Measurements from ENCODE around the gene DNAI1.

Gene DNAI1

DNA sequence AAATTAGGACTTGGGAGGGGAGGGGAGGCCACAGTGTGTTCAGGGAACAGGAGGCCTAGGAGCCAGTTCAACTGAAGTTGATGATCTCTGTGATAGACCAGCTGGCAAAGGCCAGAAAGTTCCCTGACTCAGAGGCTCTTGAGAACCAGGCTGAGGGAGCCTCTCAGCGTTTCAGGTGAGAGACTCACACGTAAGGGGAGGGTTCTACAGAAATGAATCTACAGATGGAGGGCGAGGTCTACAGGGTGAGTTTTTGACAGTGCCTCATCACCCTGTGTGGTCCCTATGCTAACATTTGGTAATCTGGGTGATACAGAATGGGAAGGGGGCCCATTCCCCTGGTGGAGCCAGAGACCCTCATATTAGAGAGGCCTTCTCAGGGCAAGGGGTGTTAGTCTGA is 32.2 kb downstream of the DNAI1 start:
- TF ChIP-seq EZH2phosphoT487 (conservative IDR thresholded peaks at IDR 0.05; ENCODE audit: low read length) (no peak), CTCF (IDR thresholded peaks at IDR 0.05; ENCODE audit: insufficient read depth, low read length, poor library complexity, severe bottlenecking) (no peak)
- no peak overlapping the region for H3K27ac ChIP-seq (ENCODE audit: low read depth, low read length)
- no peaks in the 10 kb centered on the region for H3K79me2 ChIP-seq (ENCODE audit: insufficient read depth, low read length)
- no peak overlapping the region for H3K9ac ChIP-seq (ENCODE audit: low read length)
- no peaks in the 10 kb centered on the region for H3K36me3 ChIP-seq (ENCODE audit: low read length)
- H2AFZ ChIP-seq (ENCODE audit: low read depth, low read length, severe bottlenecking): no peak overlapping the region
- no peaks in the 10 kb centered on the region for H4K20me1 ChIP-seq (ENCODE audit: low read depth, low read length)
- H3F3A ChIP-seq (ENCODE audit: insufficient read depth): no peaks in the 10 kb centered on the region
- H3K9me3 ChIP-seq (ENCODE audit: insufficient read depth, low read length): no peaks in the 10 kb centered on the region
- H3K27me3 ChIP-seq (ENCODE audit: low read length): 0 out of 2 replicates have a peak, but pooled peaks cover 2% of the 10 kb centered on the region
- H3K4me3 ChIP-seq (ENCODE audit: insufficient read depth, low read length, poor library complexity, severe bottlenecking): no peak overlapping the region
- no peak overlapping the region for H3K4me2 ChIP-seq (ENCODE audit: low read depth, low read length, poor library complexity, severe bottlenecking)
- no peaks in the 10 kb centered on the region for H3K9me2 ChIP-seq (replicated peaks; ENCODE audit: insufficient read depth, low read length)

- H3K27ac ChIP-seq (ENCODE audit: low read depth, low read length): no peak overlapping the region
- H3K9ac ChIP-seq (ENCODE audit: low read length): no peak overlapping the region
- H3K9me2 ChIP-seq (replicated peaks; ENCODE audit: insufficient read depth, low read length): no peaks in the 10 kb centered on the region
- no peak for TF ChIP-seq CTCF (IDR thresholded peaks at IDR 0.05; ENCODE audit: insufficient read depth, low read length, poor library complexity, severe bottlenecking)
- no peaks in the 10 kb centered on the region for H3F3A ChIP-seq (ENCODE audit: insufficient read depth)
- H3K4me3 ChIP-seq (ENCODE audit: insufficient read depth, low read length, poor library complexity, severe bottlenecking): no peak overlapping the region
- H4K20me1 ChIP-seq (ENCODE audit: low read depth, low read length): no peaks in the 10 kb centered on the region
- H3K36me3 ChIP-seq (ENCODE audit: low read length): no peaks in the 10 kb centered on the region
- no peak overlapping the region for H3K4me2 ChIP-seq (ENCODE audit: low read depth, low read length, poor library complexity, severe bottlenecking)
- H3K27me3 ChIP-seq (ENCODE audit: low read length): 0 out of 2 replicates have a peak, but pooled peaks cover 2% of the 10 kb centered on the region
- H2AFZ ChIP-seq (ENCODE audit: low read depth, low read length, severe bottlenecking): no peak overlapping the region
- no peaks in the 10 kb centered on the region for H3K79me2 ChIP-seq (ENCODE audit: insufficient read depth, low read length)
- H3K9me3 ChIP-seq (ENCODE audit: insufficient read depth, low read length): no peaks in the 10 kb centered on the region
Observed at GRCh38 chr9:34491596-34491995, 33.0 kb downstream of the DNAI1 start.

DNA sequence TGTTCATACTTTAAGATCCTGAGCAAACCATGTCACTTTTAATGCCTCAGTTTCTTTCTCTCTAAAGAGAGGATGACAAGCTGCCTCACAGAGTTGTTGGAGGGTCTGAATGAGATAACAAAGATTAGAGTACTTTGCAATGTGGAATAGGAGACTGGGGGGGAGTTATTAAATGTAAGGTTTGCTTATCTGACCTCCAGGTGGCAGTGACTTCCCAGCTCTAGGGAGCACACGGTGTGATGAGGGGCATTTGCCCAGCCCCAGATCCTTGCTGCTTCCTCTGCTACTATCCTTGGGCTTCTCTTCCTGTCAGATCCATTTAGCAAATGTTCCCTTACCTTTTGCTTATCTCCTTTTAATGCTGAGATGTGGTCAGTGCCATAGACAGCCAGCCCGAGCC is 33.4 kb downstream of the DNAI1 start:
- H3K9me3 ChIP-seq (ENCODE audit: insufficient read depth, low read length): no peaks in the 10 kb centered on the region
- H3K27ac ChIP-seq (ENCODE audit: low read depth, low read length): no peak overlapping the region
- H4K20me1 ChIP-seq (ENCODE audit: low read depth, low read length): no peaks in the 10 kb centered on the region
- no peak overlapping the region for H3K9ac ChIP-seq (ENCODE audit: low read length)
- no peaks in the 10 kb centered on the region for H3K36me3 ChIP-seq (ENCODE audit: low read length)
- no peaks in the 10 kb centered on the region for H3K9me2 ChIP-seq (replicated peaks; ENCODE audit: insufficient read depth, low read length)
- TF ChIP-seq CTCF (IDR thresholded peaks at IDR 0.05; ENCODE audit: insufficient read depth, low read length, poor library complexity, severe bottlenecking) (no peak), EZH2phosphoT487 (conservative IDR thresholded peaks at IDR 0.05; ENCODE audit: low read length) (no peak)
- no peaks in the 10 kb centered on the region for H3F3A ChIP-seq (ENCODE audit: insufficient read depth)
- H3K4me3 ChIP-seq (ENCODE audit: insufficient read depth, low read length, poor library complexity, severe bottlenecking): no peak overlapping the region
- 0 out of 2 replicates have a peak, but pooled peaks cover 2% of the 10 kb centered on the region for H3K27me3 ChIP-seq (ENCODE audit: low read length)
- no peak overlapping the region for H2AFZ ChIP-seq (ENCODE audit: low read depth, low read length, severe bottlenecking)
- no peaks in the 10 kb centered on the region for H3K79me2 ChIP-seq (ENCODE audit: insufficient read depth, low read length)
- no peak overlapping the region for H3K4me2 ChIP-seq (ENCODE audit: low read depth, low read length, poor library complexity, severe bottlenecking)

Data from SU-DHL-6 (cell line).